SU-DHL-6 (cell line): Measurements from ENCODE around the gene HAT1.

ENCODE experiments used
- H2AFZ ChIP-seq: fragments of 200-600 bp; sonication (generic); 2 replicates; pipeline ENCODE4 v1.6.1; 2014; ENCODE audit warnings: low read depth, mild to moderate bottlenecking, moderate library complexity, mixed read lengths, antibody characterized with exemption, low read length; ENCODE audit not compliant: severe bottlenecking
- H3F3A ChIP-seq: fragments of 200-600 bp; shearing (Covaris generic); 2 replicates; pipeline ENCODE4 v1.6.0; 2016; ENCODE audit warnings: antibody characterized with exemption, mild to moderate bottlenecking; ENCODE audit not compliant: insufficient read depth
- H3K27ac ChIP-seq: fragments of 200-600 bp; sonication (generic); 2 replicates; pipeline ENCODE4 v1.5.1; 2016; ENCODE audit warnings: low read depth, mild to moderate bottlenecking, low read length, moderate library complexity, mixed read lengths
- H3K27me3 ChIP-seq: fragments of 200-600 bp; sonication (generic), shearing (Covaris generic); 2 replicates; pipeline ENCODE4 v1.6.0; 2014; ENCODE audit warnings: mild to moderate bottlenecking, low read length
- H3K36me3 ChIP-seq: fragments of 200-600 bp; sonication (generic); 2 replicates; pipeline ENCODE4 v1.6.1; 2014; ENCODE audit warnings: mild to moderate bottlenecking, low read length, mixed read lengths
- H3K4me2 ChIP-seq: fragments of 300-600, 200-600 bp; shearing (Covaris generic), sonication (generic); 2 replicates; pipeline ENCODE4 v1.6.0; 2014; ENCODE audit warnings: low read length, low read depth, mild to moderate bottlenecking; ENCODE audit not compliant: poor library complexity, severe bottlenecking
- H3K4me3 ChIP-seq: fragments of 200-600 bp; sonication (generic); 2 replicates; pipeline ENCODE4 v1.5.1; 2014; ENCODE audit warnings: antibody characterized with exemption, low read length, mild to moderate bottlenecking, mixed read lengths; ENCODE audit not compliant: insufficient read depth, poor library complexity, severe bottlenecking
- H3K79me2 ChIP-seq: fragments of 200-600 bp; sonication (generic); 2 replicates; pipeline ENCODE4 v1.6.1; 2014; ENCODE audit warnings: mild to moderate bottlenecking, low read length, moderate library complexity; ENCODE audit not compliant: insufficient read depth
- H3K9ac ChIP-seq: fragments of 200-600 bp; sonication (generic); 2 replicates; pipeline ENCODE4 v1.7.0; 2014; ENCODE audit warnings: mild to moderate bottlenecking, low read length
- H3K9me2 ChIP-seq: fragments of 200-600 bp; sonication (generic); replicated peaks from 2 replicates; pipeline ENCODE4 v1.6.1; 2014; ENCODE audit warnings: low read length; ENCODE audit not compliant: insufficient read depth
- H3K9me3 ChIP-seq: fragments of 200-600 bp; sonication (generic); 2 replicates; pipeline ENCODE4 v1.6.1; 2014; ENCODE audit warnings: low read length, mixed read lengths; ENCODE audit not compliant: insufficient read depth
- H4K20me1 ChIP-seq: fragments of 200-600 bp; sonication (generic); 2 replicates; pipeline ENCODE4 v1.6.1; 2014; ENCODE audit warnings: low read depth, mild to moderate bottlenecking, antibody characterized with exemption, low read length, moderate library complexity, mixed read lengths
- EZH2phosphoT487 ChIP-seq: fragments of 200-600 bp; sonication (generic), shearing (Covaris generic); conservative IDR thresholded peaks from 2 replicates; pipeline ENCODE4 v1.6.1; 2018; ENCODE audit warnings: mild to moderate bottlenecking, antibody characterized with exemption, low read length, moderate library complexity, mixed read lengths
- TF ChIP-seq, protein P1 (sequence below): fragments of 200-600 bp; sonication (generic); IDR thresholded peaks from one replicate; pipeline ENCODE4 v1.5.1; 2017; ENCODE audit warnings: antibody characterized with exemption, mild to moderate bottlenecking, low read length, moderate library complexity; ENCODE audit not compliant: insufficient read depth, poor library complexity, severe bottlenecking

Gene HAT1

GRCh38 chr2:171952276-171952675 lies 30.0 kb downstream of the HAT1 start:
- Histone ChIP-seq H3K79me2 (peaks cover 21% of the 10 kb centered on the region; the same call in 1 of the 2 replicates), H3K9ac (no peak overlapping the region), H4K20me1 (no peaks in the 10 kb centered on the region), H3K9me2 (no peaks in the 10 kb centered on the region), H2AFZ (no peak overlapping the region), H3K27me3 (no peaks in the 10 kb centered on the region), H3K9me3 (no peaks in the 10 kb centered on the region), H3K36me3 (peaks cover 7% of the 10 kb centered on the region; the same call in 1 of the 2 replicates), H3F3A (no peaks in the 10 kb centered on the region), H3K4me3 (no peak overlapping the region), H3K27ac (no peak overlapping the region), H3K4me2 (no peak overlapping the region)
- no peak for TF ChIP-seq EZH2phosphoT487
- TF ChIP-seq, protein P1, sequence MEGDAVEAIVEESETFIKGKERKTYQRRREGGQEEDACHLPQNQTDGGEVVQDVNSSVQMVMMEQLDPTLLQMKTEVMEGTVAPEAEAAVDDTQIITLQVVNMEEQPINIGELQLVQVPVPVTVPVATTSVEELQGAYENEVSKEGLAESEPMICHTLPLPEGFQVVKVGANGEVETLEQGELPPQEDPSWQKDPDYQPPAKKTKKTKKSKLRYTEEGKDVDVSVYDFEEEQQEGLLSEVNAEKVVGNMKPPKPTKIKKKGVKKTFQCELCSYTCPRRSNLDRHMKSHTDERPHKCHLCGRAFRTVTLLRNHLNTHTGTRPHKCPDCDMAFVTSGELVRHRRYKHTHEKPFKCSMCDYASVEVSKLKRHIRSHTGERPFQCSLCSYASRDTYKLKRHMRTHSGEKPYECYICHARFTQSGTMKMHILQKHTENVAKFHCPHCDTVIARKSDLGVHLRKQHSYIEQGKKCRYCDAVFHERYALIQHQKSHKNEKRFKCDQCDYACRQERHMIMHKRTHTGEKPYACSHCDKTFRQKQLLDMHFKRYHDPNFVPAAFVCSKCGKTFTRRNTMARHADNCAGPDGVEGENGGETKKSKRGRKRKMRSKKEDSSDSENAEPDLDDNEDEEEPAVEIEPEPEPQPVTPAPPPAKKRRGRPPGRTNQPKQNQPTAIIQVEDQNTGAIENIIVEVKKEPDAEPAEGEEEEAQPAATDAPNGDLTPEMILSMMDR: no peak

DNA sequence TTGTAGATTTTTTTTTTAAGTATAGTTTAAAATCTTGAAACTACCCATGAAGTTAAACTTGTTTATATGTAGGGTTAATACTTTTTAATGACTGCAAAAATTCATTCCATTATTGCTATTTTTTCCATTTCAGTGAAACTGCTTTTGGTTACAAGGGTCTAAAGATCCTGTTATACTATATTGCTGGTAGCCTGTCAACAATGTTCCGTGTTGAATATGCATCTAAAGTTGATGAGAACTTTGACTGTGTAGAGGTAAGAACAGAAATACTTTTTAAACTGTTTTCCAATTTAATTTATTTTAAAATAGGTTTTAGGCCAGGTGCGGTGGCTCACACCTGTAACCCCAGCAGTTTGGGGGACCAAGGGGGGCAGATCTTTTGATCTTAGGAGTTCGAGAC lies 30.5 kb downstream of the HAT1 start:
- no peak for TF ChIP-seq EZH2phosphoT487
- TF ChIP-seq, protein P1: no peak
- H3K27me3 ChIP-seq: no peaks in the 10 kb centered on the region
- H3K4me3 ChIP-seq: no peak overlapping the region
- H3K9ac ChIP-seq: no peak overlapping the region
- no peaks in the 10 kb centered on the region for H3K9me2 ChIP-seq
- no peak overlapping the region for H3K4me2 ChIP-seq
- no peak overlapping the region for H2AFZ ChIP-seq
- no peaks in the 10 kb centered on the region for H3K9me3 ChIP-seq
- peaks cover 7% of the 10 kb centered on the region; the same call in 1 of the 2 replicates for H3K36me3 ChIP-seq
- H4K20me1 ChIP-seq: no peaks in the 10 kb centered on the region
- no peaks in the 10 kb centered on the region for H3F3A ChIP-seq
- H3K79me2 ChIP-seq: peaks cover 21% of the 10 kb centered on the region; the same call in 1 of the 2 replicates
- no peak overlapping the region for H3K27ac ChIP-seq

DNA sequence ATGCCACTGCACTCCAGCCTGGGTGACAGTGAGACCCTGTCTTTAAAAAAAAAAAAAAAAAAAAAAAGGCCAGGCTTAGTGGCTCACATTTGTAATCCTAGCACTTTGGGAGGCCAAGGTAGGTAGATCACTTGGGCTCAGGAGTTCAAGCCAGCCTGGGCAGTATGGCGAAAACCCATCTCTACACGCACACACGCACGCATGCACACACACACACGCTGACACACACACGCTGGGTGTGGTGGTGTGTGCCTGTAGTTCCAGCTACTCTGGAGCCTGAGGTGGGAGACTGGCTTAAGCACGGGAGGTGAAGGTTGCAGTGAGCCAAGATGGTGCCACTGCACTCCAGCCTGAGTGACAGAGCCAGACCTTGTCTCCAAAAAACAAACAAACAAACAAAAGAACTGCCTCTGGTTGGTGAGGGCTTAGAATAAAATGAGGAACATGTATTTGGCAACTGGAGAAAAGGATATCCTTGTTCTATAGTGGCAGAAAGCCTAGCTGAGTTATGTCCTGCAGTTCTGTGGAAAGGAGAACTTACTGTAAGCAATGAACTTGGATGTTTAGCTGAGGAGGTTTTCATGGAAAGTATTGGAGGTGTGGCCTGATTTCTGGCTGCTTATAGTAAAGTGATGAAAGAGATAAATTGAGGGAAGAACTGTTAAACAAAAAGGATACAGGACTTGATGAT lies 34.0 kb downstream of the HAT1 start:
- no peak overlapping the region for H3K27ac ChIP-seq
- H3K9me2 ChIP-seq: no peaks in the 10 kb centered on the region
- no peak overlapping the region for H2AFZ ChIP-seq
- no peak overlapping the region for H3K4me2 ChIP-seq
- no peaks in the 10 kb centered on the region for H3K27me3 ChIP-seq
- no peak overlapping the region for H3K9ac ChIP-seq
- no peaks in the 10 kb centered on the region for H3F3A ChIP-seq
- no peak for TF ChIP-seq EZH2phosphoT487
- TF ChIP-seq, protein P1: no peak
- H3K79me2 ChIP-seq: peaks cover 19% of the 10 kb centered on the region
- peaks cover 7% of the 10 kb centered on the region; the same call in 1 of the 2 replicates for H3K36me3 ChIP-seq
- no peaks in the 10 kb centered on the region for H3K9me3 ChIP-seq
- no peak overlapping the region for H3K4me3 ChIP-seq
- no peaks in the 10 kb centered on the region for H4K20me1 ChIP-seq
